Ascending aorta (tissue), 2 donors: ENCODE results near the gene SYNJ2. TPM values are rescaled to one million over a fixed set of nuclear protein-coding genes. Genes with fewer than 3 reads are reported as not detected.

ENCODE experiments used
- DNase-seq, 2 donors: peaks; one replicate each; pipeline ENCODE4 v3.0.0-alpha.2; 2019; ENCODE audit warnings: low spot score in 2 of 2
- H3K27ac ChIP-seq, 2 donors: fragments of 200-600 bp; sonication (generic); one replicate each; pipeline ENCODE4 v1.5.1; 2016 to 2017; ENCODE audit warnings: mild to moderate bottlenecking in 1 of 2
- H3K27me3 ChIP-seq: fragments of 200-600 bp; sonication (generic); one replicate; pipeline ENCODE4 v1.5.1; 2017
- H3K36me3 ChIP-seq, 2 donors: fragments of 200-600 bp; sonication (generic); one replicate each; pipeline ENCODE4 v1.5.1; 2016
- H3K4me1 ChIP-seq, 2 donors: fragments of 200-600 bp; sonication (generic); one replicate each; pipeline ENCODE4 v1.5.1; 2016 to 2017; ENCODE audit warnings: mild to moderate bottlenecking in 1 of 2
- H3K4me3 ChIP-seq, 2 donors: fragments of 200-600 bp; sonication (generic); one replicate each; pipeline ENCODE4 v1.5.1; 2016 to 2017; ENCODE audit warnings: mild to moderate bottlenecking in 1 of 2
- H3K9me3 ChIP-seq, 2 donors: fragments of 200-600 bp; sonication (generic); one replicate each; pipeline ENCODE4 v1.5.1; 2016
- intact Hi-C: fragments of 100-400 bp; cut with DNase I; formaldehyde crosslinking; loops from one replicate; pipeline ENCODE4 v1.15.1; 2023
- total RNA-seq: library from RNA; depleted of rRNA; stranded (reverse); fragments of >200 nt; gene quantifications from one replicate; pipeline ENCODE4 v1.1.0, GENCODE V29; 2016
- TF ChIP-seq, protein P1 (sequence below), 3 experiments: fragments of 200-600 bp in 2 of 3; fragments of 450-650 bp in 1 of 3; sonication (generic) in 2 of 3; IDR thresholded peaks; one replicate each; pipeline ENCODE4 v1.5.1; 2016 to 2019; ENCODE audit warnings: antibody characterized with exemption in 3 of 3, mild to moderate bottlenecking in 1 of 3, moderate library complexity in 1 of 3

The SYNJ2 gene
- total RNA-seq, 1 donor from 2014 or later, result 3.0 TPM

- DNase-seq, result no peak
- TF ChIP-seq, protein P1, sequence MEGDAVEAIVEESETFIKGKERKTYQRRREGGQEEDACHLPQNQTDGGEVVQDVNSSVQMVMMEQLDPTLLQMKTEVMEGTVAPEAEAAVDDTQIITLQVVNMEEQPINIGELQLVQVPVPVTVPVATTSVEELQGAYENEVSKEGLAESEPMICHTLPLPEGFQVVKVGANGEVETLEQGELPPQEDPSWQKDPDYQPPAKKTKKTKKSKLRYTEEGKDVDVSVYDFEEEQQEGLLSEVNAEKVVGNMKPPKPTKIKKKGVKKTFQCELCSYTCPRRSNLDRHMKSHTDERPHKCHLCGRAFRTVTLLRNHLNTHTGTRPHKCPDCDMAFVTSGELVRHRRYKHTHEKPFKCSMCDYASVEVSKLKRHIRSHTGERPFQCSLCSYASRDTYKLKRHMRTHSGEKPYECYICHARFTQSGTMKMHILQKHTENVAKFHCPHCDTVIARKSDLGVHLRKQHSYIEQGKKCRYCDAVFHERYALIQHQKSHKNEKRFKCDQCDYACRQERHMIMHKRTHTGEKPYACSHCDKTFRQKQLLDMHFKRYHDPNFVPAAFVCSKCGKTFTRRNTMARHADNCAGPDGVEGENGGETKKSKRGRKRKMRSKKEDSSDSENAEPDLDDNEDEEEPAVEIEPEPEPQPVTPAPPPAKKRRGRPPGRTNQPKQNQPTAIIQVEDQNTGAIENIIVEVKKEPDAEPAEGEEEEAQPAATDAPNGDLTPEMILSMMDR (IDR thresholded peaks at IDR 0.05), result no peak
- peaks cover 19 to 47% of the 10 kb centered on the region in 2 donors for H3K4me1 ChIP-seq
These were observed 24.7 kb downstream of the SYNJ2 start for GRCh38 chr6:158006331-158006730.

DNA sequence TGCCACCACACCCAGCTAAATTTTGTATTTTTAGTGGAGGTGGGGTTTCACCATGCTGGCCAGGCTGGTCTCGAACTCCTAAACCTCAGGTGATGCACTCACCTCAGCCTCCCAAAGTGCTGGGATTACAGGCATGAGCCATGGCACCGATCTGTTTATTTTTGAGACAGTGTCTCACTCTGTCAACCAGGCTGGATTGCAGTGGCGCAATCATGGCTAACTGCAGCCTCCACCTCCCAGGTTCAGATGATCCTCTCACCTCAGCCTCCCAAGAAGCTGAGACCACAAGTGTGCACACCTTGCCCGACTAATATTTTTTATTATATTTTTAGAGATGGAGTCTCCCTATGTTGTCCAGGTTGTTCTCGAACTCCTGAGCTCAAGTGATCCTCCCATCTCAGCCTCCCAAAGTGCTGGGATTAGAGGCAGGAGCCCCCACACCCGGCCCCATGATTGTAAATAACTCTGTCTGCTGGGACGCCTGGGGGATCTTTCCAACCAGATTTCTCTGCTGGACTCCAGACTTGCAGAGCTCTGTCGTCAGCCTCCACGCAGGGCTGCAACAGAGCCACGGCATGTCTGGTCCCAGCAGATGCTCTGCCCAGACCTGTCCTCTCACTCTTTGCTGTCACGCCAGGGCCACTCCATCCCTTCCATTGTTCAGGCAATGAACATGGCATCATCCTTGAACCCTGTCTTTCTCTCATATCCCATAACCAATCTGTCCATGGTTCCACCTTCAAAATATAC lies 25.3 kb downstream of the SYNJ2 start:
- TF ChIP-seq, protein P1 (IDR thresholded peaks at IDR 0.05), result no peak
- intact Hi-C loops, result no loop called here
- H3K9me3 ChIP-seq, result no peaks in the 10 kb centered on the region
- peak overlapping the region in 1 of 2 donors; percentile 90 for H3K27ac ChIP-seq
- H3K4me1 ChIP-seq, result peaks cover 16 to 40% of the 10 kb centered on the region in 2 donors
- no peak for DNase-seq
- H3K4me3 ChIP-seq, result no peak overlapping the region
- H3K27me3 ChIP-seq, result no peaks in the 10 kb centered on the region
- no peaks in the 10 kb centered on the region for H3K36me3 ChIP-seq

More at GRCh38 chr6:158006331-158006730, 24.7 kb downstream of the SYNJ2 start:
- intact Hi-C loops, result no loop called here
- H3K4me3 ChIP-seq, result no peak overlapping the region
- no peaks in the 10 kb centered on the region for H3K9me3 ChIP-seq
- H3K27me3 ChIP-seq, result no peaks in the 10 kb centered on the region
- peak overlapping the region in 1 of 2 donors; percentile 90 for H3K27ac ChIP-seq
- H3K36me3 ChIP-seq, result no peaks in the 10 kb centered on the region

DNA sequence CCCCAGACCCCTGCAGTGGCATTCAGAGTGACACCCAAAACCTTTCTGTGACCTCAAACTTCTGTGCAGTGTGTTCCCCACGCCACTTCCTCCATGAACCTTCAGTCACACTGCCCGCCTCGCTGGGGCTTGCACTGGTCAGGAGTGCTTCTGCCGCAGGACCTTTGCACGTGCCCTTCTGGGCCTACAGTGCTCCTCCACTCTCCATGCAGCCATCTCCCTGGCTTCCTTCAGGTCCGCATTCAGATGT lies 27.1 kb downstream of the SYNJ2 start:
- no peaks in the 10 kb centered on the region for H3K36me3 ChIP-seq
- H3K27ac ChIP-seq, result peak overlapping the region; percentile 17 to 29
- no peak for DNase-seq
- H3K9me3 ChIP-seq, result no peaks in the 10 kb centered on the region
- H3K4me3 ChIP-seq, result no peak overlapping the region
- intact Hi-C loops, result no loop called here
- H3K27me3 ChIP-seq, result no peaks in the 10 kb centered on the region
- peaks cover 6 to 25% of the 10 kb centered on the region in 2 donors for H3K4me1 ChIP-seq
- TF ChIP-seq, protein P1 (IDR thresholded peaks at IDR 0.05), result no peak

DNA sequence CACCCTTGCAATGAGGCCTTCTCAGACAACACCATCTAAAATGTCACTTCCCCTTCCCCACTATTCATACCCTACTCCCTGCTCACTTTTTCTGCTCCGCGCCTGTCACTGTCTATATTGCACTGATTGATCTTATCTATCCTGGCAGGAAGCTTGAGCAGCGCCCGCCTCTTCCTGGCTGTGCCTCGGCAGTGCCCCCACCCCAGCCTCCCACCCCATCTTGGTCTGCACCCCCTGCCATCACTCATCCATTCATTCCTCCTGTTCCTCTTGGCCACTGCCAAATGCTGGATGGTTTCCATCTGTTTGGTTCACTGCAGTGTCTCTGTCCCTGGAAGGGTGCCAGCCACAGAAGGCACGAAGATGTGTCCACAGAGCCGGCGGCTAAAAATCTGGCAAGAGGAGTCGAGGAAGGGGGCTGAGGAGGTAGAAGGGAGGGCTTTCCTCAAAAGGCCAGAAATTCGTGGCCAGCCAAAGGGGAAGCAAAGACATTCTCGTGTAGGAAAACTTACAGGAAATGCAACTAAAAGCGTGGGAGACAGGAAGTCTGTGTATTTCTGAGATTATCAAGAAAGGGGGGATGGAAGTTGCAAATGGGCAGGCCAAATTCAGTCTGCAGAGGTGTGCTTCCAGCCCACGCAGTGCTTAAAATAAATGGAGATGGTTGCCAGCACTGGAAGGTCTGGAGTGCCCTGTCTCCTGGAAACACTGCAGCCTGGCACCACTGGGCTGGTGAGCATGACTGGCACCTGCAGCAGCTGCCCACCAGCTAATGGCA lies 27.6 kb downstream of the SYNJ2 start:
- no peaks in the 10 kb centered on the region for H3K36me3 ChIP-seq
- no peak for DNase-seq
- H3K9me3 ChIP-seq, result no peaks in the 10 kb centered on the region
- intact Hi-C loops, result no loop called here
- peaks cover 6 to 21% of the 10 kb centered on the region in 2 donors for H3K4me1 ChIP-seq
- TF ChIP-seq, protein P1 (IDR thresholded peaks at IDR 0.05), result no peak
- no peak overlapping the region for H3K4me3 ChIP-seq
- H3K27me3 ChIP-seq, result no peaks in the 10 kb centered on the region
- peak overlapping the region; percentile 17 to 29 for H3K27ac ChIP-seq

DNA sequence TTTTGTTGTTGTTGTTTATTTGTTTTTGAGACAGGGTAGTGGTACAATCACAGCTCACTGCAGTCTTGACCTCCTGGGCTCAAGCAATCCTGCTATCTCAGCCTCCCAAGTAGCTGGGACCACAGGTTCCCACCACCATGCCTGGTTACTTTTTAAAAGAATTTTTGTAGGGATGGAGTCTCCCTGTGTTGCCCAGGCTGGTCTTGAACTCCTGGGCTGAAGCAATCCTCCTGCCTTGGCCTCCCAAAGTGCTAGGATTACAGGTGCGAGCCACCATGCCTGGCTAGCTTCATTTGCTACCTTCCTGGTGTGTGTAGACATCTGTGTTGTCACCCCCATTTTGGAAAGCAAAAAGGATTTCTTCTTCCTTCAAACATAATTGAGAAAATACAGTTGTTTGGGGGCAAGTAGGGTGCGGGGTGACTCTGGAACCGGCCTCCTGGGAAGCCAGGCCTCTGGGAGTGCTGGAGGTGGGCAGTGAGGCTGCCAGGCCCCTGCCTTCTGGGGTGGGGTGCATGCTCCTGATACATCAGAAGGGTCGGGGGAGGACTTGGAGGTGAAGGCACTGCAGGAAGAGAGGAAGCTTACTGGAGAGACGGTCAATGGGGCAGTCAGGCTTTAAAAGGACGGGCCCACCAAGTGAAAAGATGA lies 28.4 kb downstream of the SYNJ2 start:
- peak overlapping the region; percentile 16 to 29 for H3K27ac ChIP-seq

More for the DNA sequence above, 28.4 kb downstream of the SYNJ2 start:
- peaks cover 6 to 17% of the 10 kb centered on the region in 2 donors for H3K4me1 ChIP-seq
- no peaks in the 10 kb centered on the region for H3K27me3 ChIP-seq
- no peaks in the 10 kb centered on the region for H3K36me3 ChIP-seq
- H3K4me3 ChIP-seq, result no peak overlapping the region
- no peaks in the 10 kb centered on the region for H3K9me3 ChIP-seq
- no peak for DNase-seq
- TF ChIP-seq, protein P1 (IDR thresholded peaks at IDR 0.05), result no peak
- intact Hi-C loops, result no loop called here
